ENCODE data around the gene SPDYE1.

DNA sequence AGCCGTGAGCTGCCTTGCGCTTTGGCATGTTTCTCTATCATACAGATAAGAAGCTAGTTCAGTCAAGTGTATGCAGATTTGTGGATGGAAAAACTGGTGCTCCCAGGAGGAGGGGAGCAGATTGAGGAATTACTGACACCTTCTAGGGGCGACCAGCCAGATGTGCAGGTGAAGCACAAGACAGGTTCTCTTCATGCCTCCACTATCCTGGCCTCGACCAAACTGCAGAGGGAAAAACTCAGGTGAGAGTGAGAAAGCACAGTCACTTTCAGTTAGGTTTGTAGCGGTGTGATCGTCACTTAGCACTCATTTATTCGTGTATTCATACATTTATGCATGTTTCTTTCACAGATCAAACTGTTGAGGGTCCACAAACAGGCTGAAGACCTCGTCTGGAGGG, 46.2 kb downstream of the SPDYE1 start:
- TF ChIP-seq, protein P1, sequence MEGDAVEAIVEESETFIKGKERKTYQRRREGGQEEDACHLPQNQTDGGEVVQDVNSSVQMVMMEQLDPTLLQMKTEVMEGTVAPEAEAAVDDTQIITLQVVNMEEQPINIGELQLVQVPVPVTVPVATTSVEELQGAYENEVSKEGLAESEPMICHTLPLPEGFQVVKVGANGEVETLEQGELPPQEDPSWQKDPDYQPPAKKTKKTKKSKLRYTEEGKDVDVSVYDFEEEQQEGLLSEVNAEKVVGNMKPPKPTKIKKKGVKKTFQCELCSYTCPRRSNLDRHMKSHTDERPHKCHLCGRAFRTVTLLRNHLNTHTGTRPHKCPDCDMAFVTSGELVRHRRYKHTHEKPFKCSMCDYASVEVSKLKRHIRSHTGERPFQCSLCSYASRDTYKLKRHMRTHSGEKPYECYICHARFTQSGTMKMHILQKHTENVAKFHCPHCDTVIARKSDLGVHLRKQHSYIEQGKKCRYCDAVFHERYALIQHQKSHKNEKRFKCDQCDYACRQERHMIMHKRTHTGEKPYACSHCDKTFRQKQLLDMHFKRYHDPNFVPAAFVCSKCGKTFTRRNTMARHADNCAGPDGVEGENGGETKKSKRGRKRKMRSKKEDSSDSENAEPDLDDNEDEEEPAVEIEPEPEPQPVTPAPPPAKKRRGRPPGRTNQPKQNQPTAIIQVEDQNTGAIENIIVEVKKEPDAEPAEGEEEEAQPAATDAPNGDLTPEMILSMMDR (conservative IDR thresholded peaks at IDR 0.05; ENCODE audit: low read length), result no peak
- TF ChIP-seq EZH2phosphoT487 (IDR thresholded peaks at IDR 0.05; ENCODE audit: borderline replicate concordance), result no peak
